GDM1 (cell line): ENCODE results near the gene MMEL1.
"Not testable (repeated sequence)": the region's sequence is repeated elsewhere in the genome, so short reads cannot be mapped to it uniquely, and the experiment has no call there.

Source experiments
- DNase-seq: peaks from one replicate; lab custom pipeline; 2025; lab: John Stamatoyannopoulos, UW

Gene MMEL1

GRCh38 chr1:2573250-2573920, 59.4 kb downstream of the MMEL1 start:
- no peak for DNase-seq

- DNase-seq, result no peak
These were observed 61.5 kb downstream of the MMEL1 start for GRCh38 chr1:2571348-2571747.

DNA sequence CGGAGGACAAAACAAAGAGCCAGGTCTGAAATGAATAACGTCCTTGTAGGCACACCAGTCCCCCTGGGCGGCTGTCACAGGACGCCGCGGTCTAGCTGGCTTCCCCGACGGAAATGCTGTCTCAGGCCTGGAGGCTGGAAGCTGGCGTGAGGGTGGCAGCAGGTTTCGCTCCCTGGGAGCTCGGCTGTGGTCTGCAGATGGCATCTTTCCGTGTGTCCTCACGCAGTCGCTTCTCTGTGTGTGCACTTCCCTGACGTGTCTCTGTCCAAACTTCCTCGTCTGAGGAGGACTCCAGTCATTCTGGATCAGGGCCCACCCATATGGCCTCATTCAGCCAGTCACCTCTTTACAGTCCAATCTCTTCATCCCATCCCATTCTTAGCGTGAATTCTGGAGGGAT, 62.5 kb downstream of the MMEL1 start:
- no peak for DNase-seq

- not testable (repeated sequence) for DNase-seq
These were observed 63.1 kb downstream of the MMEL1 start for GRCh38 chr1:2569703-2570102.

DNA sequence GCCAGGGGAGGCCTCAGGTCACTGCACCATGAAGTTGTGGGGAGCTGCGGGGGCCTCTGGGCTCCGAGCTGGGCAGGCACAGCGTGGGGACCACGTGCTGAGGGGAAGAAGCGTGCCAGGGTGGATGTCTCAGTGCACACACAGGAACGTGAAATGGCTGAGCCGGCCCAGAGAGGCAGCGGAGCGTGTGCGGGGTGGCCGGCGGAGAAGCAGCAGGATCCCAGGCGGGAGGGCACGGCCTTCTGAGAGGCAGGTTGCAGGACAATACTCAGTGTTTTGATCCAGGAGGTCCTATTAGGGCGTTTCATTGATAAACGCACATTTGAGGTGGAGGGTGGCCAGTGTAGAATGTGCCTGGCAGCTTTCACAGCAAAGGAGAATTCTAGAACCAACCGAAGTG, 63.8 kb downstream of the MMEL1 start:
- DNase-seq, result no peak

DNA sequence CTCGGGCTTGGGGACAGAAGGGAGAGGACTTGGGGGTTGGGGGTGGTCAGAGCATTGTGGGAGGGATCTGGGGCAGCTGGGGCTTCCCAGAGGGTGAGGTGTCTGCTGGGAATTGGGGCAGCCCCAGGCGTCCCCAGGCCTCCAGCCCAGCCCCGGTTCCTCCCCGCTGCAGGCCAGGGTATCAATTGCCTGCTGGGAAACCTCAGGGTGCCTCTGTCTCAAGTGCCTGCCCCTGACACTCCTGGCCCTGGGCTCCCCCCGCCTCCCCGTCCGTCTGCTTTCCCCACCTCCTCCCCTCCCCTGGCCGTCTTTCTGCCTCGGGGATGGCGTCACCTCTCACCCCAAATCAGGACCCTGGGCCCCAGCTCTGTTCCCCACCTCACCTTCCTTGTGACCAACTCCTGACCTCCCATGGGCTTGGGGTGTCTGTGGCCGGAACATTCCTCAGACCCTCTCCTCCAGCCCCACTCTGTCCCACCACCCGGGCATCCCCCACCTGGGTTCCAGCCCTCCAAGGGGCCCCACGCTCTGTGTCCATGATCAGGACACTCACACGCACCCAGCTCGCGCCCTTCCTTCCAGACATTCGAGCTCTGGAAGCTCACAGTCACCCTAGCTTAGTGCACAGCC, 64.5 kb downstream of the MMEL1 start:
- not testable (repeated sequence) for DNase-seq

- no peak for DNase-seq
These were observed 65.6 kb downstream of the MMEL1 start for GRCh38 chr1:2567083-2567679.

DNA sequence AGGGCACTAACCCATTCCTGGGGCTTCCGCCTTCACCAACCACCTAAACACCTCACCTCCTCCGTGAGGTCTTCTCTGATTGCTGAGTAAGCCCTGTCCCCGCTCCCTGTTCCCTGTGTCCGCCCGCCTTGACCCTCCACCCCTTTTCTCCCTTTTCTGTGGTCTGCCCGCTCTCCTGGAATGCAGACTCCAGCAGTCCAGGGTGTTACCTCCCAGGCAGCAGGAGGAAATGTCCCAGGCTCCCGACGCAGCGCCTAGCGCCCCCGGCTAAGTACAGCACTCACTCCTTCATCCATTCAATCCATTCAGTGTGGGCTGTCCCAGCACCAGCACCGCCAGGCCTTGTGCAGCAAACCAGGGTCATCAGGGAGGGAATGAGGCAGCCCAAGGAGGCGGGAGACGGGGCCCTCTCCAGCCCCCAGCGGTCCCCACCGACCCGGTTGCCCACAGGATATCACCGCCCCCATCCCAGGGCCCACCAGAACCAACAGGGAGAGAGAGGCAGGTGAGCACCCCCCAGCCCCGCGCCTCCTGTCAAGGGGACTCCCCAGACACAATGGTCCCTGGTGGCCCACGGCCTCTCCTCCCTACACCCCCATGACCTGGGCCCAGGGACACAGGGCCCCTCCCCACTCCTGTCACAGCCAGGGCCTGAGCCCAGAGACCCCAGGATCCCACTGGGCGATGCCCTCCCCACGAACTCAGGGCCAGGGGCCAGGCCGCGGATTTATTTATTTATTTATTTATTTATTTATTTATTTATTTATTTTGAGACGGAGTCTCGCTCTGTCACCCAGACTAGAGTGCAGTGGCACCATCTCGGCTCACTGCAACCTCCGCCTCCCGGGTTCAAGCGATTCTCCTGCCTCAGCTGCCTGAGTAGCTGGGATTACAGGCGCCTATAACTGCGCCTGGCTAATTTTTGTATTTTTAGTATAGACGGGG, 66.4 kb downstream of the MMEL1 start:
- DNase-seq, result no peak

- no peak for DNase-seq
These were observed 67.9 kb downstream of the MMEL1 start for GRCh38 chr1:2564815-2565374.

- DNase-seq, result no peak
These were observed 68.6 kb downstream of the MMEL1 start for GRCh38 chr1:2564006-2564814.

DNA sequence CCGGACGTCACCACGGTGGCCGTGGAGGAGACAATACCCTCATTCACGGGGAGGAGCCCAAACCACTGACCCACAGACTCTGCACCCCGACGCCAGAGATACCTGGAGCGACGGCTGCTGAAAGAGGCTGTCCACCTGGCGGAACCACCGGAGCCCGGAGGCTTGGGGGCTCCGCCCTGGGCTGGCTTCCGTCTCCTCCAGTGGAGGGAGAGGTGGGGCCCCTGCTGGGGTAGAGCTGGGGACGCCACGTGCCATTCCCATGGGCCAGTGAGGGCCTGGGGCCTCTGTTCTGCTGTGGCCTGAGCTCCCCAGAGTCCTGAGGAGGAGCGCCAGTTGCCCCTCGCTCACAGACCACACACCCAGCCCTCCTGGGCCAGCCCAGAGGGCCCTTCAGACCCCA, 69.6 kb downstream of the MMEL1 start:
- no peak for DNase-seq

DNA sequence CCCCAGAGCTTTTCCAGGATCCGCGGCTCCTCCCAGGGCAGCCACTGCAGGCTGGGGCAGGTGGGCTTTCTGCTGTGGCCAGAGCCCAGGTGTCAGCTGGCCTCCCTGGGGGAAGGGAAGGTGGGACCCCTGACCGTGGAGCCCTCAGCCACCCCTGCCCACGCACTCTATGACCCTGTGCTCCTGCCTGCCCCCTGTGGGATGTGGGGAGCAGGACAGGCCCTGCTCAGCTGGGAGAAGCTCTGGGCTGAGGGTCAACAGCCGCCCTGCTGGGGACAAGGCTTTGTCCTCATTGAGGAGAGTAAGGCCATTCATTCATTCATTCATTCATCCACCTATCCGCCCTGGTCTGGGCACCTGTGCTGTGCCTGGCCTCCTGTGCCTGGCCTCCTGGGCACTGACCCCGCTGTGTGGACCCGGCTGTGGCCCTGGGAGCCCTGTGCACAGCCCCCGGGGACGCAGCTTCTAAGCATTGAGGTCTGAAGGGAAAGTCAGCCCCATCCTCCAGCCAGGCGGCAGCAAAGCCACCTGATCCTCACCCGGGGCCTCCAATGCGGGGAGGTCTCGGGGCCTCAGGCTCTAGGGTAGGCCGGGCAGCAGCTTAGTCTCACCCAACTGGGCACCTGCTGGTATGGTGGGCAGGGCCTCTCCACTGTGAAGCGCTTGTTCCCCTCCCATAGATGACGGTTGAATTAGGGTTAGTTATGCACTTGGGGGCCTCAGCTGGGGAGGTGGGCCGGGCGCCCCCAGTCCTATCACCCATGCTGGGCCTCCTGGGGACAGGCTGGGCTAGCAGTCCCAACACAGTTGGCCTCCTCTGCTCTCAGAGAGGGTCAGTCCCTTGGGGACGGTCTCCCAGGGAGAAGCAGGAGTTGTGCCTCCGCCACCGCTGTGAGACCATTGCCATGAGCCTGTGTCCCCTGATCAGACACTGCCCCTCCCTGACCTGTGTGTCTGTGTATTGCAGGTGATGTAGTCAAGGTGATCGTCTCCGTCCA, 70.6 kb downstream of the MMEL1 start:
- DNase-seq, result no peak

DNA sequence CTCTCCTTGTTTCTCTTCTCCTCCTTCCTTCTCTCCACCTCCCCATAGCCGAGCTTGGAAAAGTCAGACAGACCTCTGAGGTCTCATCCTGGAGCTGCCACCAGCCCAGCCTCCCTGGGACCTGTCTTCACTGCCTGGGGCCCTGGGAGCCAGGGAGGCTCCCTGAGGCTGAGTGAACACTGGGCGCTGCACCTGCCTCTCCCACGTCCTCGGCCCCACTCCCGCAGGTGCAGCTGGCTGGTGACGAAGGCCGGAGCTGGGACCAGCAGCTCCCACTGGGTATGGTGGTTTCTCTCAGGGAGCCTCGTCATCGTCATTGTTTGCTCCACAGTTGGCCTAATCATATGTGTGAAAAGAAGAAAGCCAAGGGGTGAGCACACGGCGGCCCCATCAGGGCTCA, 71.4 kb downstream of the MMEL1 start:
- DNase-seq, result no peak

GRCh38 chr1:2560299-2561073, 72.3 kb downstream of the MMEL1 start:
- DNase-seq, result no peak

DNA sequence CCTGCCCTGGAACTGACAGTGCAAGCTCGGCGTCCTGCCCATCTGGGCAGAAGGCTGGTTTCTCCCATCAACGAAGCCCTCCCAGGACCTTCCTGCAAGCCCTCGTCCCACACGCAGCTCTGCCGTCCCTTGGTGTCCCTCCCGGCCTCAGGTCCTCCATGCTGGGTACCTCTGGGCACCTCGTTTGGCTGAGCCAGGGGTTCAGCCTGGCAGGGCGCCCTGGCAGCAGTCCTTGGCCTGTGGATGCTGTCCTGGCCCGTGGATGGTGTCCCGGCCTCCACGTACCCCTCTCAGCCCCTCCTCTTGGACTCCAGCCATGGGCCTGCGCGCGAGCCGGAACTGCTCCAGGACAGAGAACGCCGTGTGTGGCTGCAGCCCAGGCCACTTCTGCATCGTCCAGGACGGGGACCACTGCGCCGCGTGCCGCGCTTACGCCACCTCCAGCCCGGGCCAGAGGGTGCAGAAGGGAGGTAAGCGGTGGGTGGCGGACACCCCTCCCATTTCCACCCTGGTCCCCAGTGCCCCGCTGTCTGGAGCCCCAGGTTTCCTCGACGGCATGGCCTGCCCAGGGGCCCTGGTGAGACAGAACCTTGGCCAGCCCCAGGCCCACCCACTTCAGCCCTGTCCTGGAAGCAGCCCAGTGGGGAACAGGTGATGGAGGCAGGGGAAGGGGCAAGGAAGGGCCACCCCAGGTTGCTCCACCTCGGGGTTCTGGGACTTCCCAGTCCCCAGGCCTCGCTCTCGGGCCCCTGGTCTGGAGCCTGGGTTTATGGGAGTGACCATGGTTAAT, 73.1 kb downstream of the MMEL1 start:
- DNase-seq, result no peak

- DNase-seq, result no peak
These were observed 74.0 kb downstream of the MMEL1 start for GRCh38 chr1:2558861-2559260.

DNA sequence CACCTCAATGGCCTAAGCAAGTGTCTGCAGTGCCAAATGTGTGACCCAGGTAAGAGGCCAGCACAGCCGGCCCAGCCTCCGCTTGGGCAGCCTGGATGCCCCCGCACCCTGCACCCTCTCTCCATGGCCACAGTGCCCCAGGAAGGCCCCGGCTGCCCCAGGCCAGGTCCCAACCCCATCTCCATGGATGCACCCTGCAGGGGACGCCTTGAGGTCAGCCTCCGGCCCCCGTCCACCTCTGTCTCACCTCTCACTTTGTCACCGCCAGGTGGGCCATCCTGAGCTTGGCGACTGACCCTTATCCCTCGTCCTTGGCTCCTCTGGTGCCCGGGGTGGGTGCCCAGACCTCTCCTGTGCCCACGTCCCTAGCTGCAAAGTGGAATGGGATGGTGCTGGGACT, 74.4 kb downstream of the MMEL1 start:
- DNase-seq, result no peak
